ENCODE measurements around the gene STXBP6.

The STXBP6 gene

DNA sequence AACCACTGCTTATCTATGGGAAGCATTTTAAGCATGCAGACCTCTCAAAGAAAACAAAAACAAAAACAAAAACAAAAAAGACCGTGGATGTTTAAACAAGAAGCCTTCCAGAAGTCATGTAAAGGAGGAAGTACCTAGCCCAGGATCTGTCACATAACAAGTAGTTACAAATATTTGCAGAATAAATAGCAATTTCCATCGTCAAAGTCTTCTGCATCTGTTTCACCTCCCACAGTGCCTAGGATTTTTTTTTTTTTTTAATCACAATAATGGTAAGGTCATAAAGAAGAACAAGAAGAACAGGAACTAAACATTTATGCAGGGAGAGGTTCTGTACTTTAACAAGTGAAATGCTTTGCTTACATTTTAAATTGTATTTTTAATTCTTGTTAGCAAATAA is 2.4 kb upstream of the STXBP6 start:
- DNase-seq, result no peak

GRCh38 chr14:25050269-25051150 is 563 bp upstream of the STXBP6 start:
- DNase-seq, result peak; percentile 70

- DNase-seq, result no peak
Measured at GRCh38 chr14:25049093-25049567, 817 bp downstream of the STXBP6 start.

DNA sequence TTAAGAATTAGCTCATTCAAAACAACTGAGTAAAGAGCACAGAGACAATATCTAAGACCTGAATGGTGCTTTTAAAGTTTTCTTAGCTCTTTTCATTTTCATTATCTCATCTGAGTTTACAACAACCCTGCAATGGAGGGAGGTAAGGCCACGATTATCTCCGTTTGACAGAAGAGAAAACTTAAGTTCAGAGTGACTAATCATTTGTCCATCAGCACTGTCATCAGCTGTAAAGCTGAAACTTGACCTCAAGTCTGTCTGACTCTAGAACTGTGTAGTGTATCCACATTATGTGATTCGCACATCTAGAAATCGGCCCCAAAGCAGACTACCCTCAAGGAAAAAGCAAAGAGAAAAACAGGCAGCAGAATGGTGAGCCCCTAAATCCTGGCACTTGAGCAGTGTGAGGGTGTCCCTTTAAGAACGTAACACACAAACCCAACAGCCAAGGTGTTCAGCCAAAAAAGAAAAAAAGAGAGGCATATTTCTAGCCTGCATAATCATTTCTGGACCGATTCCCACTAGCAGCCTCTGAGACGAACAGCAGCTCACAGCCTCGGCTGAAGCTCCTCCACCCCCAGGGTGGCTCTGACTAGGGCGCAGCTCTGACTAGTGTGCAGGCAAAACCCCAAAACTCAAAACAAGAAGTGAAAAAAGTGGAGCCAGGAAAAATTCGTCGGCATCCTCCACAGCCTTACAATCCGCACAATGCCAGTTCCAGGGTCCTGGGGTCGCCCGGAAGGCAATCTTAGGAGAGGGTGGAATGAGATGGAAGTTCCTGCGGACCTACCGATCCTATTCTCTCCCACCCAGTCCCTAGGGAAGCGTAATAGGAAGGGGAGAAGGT is 1.6 kb downstream of the STXBP6 start:
- peak; percentile 27 for DNase-seq

- DNase-seq, result no peak
Measured at GRCh38 chr14:25046301-25046943, 3.5 kb downstream of the STXBP6 start.

GRCh38 chr14:25044106-25044698 is 5.7 kb downstream of the STXBP6 start:
- DNase-seq, result no peak

DNA sequence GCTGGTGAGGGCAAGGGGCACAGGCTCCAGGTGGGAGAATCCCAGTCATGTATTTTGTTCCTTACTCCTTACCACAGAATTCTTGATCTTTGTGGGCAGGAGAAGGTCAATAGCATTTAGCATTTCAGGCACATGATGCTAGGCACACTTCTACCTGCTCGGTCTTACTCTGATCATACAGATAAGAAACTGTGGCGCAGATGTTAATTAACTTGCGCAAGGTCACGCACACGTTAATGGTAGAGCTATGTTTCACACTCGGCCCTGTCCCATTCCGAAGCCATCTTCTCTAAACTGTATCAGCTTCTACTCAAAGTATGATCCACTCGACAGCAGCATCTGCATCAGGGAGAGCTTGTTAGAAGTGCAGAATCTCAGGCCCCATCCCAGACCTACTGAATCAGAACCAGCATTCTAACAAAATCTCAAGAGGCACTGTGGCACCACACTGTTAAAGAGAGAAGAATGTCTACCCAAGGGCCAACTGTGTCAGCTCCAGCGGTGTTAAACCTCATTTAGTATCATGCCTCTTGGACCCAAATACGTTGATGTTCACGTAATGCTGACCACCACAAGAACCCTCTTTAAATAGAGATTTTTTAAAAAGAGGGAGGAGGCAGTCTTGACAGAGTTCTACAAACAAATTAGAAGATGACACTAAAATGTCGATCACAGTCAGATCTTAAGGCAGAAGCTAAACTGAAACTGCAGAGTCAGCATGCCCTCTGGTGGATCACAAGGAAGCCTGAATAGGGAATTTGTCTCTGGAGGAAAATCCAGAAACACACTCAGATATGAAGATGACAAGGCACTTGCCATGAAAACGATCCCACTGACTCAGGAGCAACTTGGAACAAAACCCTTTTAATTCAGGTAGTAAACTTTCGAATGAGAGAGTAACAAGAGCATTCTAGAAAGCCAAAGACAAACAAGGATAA is 7.3 kb downstream of the STXBP6 start:
- DNase-seq, result peak; percentile 59

DNA sequence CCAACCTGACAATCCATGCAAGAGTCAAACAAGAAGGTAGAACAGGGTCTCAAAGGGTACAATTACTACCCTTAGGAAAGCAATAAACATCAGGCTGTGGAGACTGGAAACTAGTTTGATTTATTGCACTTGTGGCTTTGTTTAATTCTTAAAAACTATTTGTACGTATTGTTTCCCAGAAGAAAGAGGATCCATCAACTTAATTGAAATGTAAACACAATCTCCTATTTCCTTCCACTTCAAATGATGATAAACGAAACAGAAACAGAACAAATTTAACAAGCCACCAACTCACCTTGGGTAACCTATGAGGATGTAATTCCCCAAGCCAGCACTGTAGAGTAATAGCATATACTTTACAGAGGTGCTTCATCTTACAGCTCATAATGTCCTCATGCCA is 8.0 kb downstream of the STXBP6 start:
- no peak for DNase-seq

DNA sequence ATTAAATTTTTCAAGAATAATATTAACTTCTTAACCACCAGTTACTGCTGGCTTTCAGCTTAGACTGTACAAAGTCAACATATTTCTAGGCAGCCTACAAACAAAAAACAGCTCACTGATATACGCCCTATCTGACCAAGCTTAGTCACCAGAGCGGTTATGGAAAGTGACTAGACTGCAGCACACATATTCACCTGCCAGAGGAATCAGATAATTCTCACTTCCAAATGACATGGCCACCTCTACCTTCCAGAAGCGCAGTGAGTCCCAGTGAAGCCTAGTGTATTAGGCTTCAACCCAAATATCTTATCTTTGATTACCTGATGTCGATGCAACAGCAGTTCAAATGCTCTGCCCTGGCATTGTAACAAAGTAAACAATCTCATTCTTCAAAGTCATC is 8.5 kb downstream of the STXBP6 start:
- no peak for DNase-seq

GRCh38 chr14:25039933-25040332 is 10.0 kb downstream of the STXBP6 start:
- no peak for DNase-seq

DNA sequence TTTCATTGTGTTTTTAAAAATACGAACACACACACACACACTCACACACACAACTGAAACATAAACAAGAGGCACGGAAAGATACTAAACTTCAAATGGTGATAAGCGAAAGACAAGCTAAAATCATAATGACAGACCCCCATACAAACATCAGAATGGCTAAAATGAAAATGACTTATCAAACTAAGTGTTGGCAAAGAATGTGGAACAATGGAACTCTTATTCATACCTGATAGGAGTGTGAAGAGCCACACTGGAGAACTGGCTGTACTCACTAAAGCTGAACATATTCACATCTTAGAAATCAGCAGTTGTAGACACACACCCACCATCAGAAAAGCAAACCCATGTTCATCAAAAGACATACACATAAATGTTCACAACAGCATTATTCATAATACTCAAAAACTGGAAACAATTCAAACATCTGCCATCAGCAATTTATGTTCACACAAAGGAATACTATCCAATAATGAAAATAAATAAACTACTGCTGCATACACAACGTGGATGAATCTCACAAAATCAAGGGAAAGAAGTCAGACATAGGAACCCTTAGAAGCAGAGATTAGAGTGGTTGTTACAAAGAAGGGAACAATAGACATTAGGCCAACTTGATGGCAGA is 11.8 kb downstream of the STXBP6 start:
- no peak for DNase-seq

- no peak for DNase-seq
Measured at GRCh38 chr14:25037032-25037431, 12.9 kb downstream of the STXBP6 start.

DNA sequence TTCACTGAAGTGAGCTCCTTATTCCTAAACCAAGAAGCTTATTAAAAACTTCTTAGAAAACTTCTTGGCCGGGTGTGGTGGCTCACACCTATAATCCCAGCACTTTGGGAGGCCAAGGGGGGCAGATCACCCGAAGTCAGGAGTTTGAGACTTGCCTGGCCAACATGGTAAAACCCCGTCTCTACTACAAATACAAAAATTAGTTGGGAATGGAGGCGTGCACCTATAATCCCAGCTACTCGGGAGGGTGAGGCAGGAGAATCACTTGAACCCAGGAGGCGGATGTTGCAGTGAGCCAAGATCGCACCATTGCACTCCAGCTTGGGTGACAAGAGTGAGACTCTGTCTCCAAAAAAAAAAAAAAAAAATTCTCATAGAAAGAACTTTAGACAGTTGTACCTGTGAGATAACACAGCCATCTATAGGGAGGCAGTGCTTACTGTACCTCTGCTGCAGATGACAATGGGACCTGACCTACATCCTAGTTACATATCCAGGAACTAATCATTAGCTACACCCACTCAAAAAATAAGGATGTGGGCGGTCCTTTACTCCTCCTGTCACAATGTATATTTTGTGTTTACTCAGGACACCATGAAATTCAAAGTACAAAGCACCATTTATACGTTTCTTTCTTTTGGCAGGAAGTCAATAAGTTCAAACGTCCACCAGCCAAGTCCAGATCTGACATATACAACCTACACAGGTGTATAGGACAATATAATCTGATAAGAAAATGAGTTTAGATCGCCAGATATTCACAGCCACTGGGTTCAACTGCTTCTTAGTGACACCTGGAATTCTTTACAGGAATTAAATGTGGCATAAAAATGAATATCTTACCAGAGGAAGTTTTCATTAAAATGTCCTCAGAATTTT is 14.9 kb downstream of the STXBP6 start:
- no peak for DNase-seq

DNA sequence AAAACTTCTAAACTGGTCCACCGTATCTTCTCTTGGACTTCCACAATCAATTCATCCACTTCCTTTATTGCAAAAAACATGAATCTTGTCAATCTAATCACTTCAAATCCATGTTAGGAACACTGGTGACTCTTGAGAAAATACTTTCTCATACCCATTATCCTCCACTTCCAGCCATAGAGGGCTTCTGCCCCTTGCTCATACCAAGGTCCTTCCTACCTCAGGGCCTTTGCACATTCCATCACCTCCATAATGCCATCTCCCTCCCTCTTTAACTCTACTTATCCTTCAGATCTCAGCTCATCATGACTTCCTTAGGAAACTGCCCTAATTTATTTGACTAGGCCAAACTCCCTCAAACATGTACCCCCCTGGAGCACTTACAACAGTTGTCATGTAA is 16.6 kb downstream of the STXBP6 start:
- DNase-seq, result no peak

DNA sequence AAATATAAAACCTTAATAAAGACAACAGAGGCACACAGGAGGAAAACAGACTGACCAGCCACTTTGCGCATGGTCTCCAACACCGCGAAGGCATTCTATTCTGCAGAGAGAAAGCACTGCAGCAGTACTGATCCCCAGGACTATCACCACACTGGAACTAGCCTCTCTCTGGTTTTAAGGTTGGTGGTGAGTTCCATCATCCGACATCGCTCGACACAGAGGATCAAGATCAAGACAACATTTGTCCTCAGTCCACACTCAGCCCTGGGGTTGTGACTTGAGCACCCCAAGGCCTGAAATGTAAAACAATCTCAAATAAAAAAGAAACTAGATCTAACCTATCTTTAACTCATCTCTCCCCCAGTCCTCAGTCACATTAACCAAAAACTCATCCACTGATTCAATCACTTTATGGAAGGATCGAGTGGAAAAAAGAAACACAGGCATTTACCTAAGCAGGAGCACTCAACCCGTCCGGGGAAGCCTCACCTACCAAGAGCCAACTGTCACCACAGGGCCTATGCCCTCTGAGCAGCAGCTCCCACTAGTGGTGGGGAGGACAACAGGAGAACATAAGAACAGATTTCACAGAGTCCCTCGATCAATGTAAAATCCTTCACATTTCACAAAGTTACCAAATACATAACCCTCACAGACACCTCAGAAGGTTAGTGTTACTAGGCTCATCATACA is 17.7 kb downstream of the STXBP6 start:
- no peak for DNase-seq

DNA sequence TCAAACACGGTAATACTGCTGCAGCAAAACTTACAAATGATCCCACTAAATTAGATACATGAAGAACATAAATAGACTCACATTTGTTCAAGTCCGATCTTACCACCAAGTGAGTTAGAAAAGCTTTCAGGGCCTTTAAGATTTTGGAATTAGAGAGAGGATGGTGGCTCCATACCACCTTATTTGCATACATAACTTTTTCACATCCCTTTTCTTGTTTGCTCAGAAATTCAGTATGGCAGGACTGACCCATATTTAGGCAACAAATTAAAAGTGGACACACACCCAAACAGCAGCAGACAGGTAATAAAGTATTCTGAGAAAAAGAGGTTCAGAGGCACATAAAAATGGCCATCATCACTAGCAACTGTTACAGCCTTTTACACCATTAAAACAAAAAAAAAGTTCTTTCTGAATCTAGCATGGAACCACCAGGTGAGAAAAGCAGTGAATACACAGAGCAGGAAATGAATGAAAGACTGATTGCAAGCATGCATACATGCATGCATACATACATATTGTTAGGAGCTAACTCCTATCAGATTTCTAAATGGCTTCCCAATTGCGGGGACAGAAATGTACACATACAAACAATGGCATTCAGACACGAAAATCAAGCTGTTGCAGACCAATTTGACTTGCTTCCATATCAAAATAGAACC is 23.3 kb downstream of the STXBP6 start:
- DNase-seq, result no peak

- no peak for DNase-seq
Measured at GRCh38 chr14:25019892-25020291, 30.1 kb downstream of the STXBP6 start.

- DNase-seq, result no peak
Measured at GRCh38 chr14:25017562-25017961, 32.4 kb downstream of the STXBP6 start.

DNA sequence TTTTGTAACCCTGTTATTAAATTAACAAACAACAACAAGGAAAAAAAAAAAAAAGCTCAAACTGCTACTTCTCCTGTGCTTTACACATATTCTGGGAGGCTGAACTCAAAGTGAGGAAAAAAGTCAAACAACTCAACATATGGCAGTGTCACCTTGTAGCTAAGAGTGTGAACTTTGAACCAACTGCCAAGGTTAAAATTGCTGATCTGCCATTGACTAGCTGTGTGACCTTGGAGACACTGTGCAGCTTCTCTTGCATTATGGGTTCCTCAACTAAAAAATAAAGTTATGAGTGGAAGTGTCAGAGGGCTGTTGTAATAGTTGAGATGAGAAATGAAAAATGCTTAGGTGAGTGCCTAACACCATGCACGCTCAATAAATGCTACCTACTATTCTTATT is 34.2 kb downstream of the STXBP6 start:
- DNase-seq, result no peak

All from fibroblast of skin of back (primary cell).